HepG2 (cell line): ENCODE results near the gene NEGR1.

Source experiments
- ELK4 ChIP-seq: sonication (generic); formaldehyde crosslinking; IDR thresholded peaks from 2 replicates; pipeline ENCODE4 v1.9.0; 2021; ENCODE audit warnings: missing genetic modification reagents, borderline replicate concordance
- HIVEP1 ChIP-seq: sonication (generic); formaldehyde crosslinking; IDR thresholded peaks from 2 replicates; pipeline ENCODE4 v1.4.0; 2020; ENCODE audit warnings: mild to moderate bottlenecking, missing genetic modification reagents
- JDP2 ChIP-seq: sonication (generic); formaldehyde crosslinking; IDR thresholded peaks from 2 replicates; pipeline ENCODE4 v1.8.1; 2022; ENCODE audit warnings: missing genetic modification reagents, borderline replicate concordance
- KDM1A ChIP-seq: IDR thresholded peaks from 2 replicates; pipeline ENCODE4 v1.6.1; 2016; ENCODE audit warnings: missing compliant biosample characterization
- ZNF280D ChIP-seq: sonication (generic); formaldehyde crosslinking; IDR thresholded peaks from 2 replicates; pipeline ENCODE4 v1.5.1; 2020; ENCODE audit warnings: mild to moderate bottlenecking, missing genetic modification reagents
- ZNF777 ChIP-seq: sonication (generic); formaldehyde crosslinking; IDR thresholded peaks from 2 replicates; pipeline ENCODE4 v1.4.0; 2020; ENCODE audit warnings: missing genetic modification reagents
- TF ChIP-seq, protein P1 (sequence below): sonication (generic); formaldehyde crosslinking; IDR thresholded peaks from 2 replicates; pipeline ENCODE4 v1.5.0; 2020; ENCODE audit warnings: mild to moderate bottlenecking, missing genetic modification reagents, moderate library complexity
- TF ChIP-seq, protein P2 (sequence below): sonication (generic); formaldehyde crosslinking; conservative IDR thresholded peaks from 2 replicates; pipeline ENCODE4 v1.8.0; 2022; ENCODE audit warnings: mild to moderate bottlenecking, moderate library complexity, missing genetic modification reagents
- TF ChIP-seq, protein P3 (sequence below): sonication (generic); formaldehyde crosslinking; IDR thresholded peaks from 2 replicates; pipeline ENCODE4 v1.5.0; 2020; ENCODE audit warnings: missing genetic modification reagents
- TF ChIP-seq, protein P4 (sequence below): IDR thresholded peaks from 2 replicates; pipeline ENCODE4 v1.6.1; 2012; ENCODE audit warnings: low read length, improper control_type of control experiment

GRCh38 chr1:71362076-71362475, 920.3 kb downstream of the NEGR1 start:
- TF ChIP-seq HIVEP1 (CRISPR knock-in tag) (no peak), JDP2 (CRISPR knock-in tag) (no peak), KDM1A (CRISPR knock-in tag) (no peak), ELK4 (CRISPR knock-in tag) (no peak), ZNF280D (CRISPR knock-in tag) (no peak), ZNF777 (CRISPR knock-in tag) (no peak)
- TF ChIP-seq, protein P1, sequence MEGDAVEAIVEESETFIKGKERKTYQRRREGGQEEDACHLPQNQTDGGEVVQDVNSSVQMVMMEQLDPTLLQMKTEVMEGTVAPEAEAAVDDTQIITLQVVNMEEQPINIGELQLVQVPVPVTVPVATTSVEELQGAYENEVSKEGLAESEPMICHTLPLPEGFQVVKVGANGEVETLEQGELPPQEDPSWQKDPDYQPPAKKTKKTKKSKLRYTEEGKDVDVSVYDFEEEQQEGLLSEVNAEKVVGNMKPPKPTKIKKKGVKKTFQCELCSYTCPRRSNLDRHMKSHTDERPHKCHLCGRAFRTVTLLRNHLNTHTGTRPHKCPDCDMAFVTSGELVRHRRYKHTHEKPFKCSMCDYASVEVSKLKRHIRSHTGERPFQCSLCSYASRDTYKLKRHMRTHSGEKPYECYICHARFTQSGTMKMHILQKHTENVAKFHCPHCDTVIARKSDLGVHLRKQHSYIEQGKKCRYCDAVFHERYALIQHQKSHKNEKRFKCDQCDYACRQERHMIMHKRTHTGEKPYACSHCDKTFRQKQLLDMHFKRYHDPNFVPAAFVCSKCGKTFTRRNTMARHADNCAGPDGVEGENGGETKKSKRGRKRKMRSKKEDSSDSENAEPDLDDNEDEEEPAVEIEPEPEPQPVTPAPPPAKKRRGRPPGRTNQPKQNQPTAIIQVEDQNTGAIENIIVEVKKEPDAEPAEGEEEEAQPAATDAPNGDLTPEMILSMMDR (CRISPR knock-in tag), result no peak
- TF ChIP-seq, protein P2, sequence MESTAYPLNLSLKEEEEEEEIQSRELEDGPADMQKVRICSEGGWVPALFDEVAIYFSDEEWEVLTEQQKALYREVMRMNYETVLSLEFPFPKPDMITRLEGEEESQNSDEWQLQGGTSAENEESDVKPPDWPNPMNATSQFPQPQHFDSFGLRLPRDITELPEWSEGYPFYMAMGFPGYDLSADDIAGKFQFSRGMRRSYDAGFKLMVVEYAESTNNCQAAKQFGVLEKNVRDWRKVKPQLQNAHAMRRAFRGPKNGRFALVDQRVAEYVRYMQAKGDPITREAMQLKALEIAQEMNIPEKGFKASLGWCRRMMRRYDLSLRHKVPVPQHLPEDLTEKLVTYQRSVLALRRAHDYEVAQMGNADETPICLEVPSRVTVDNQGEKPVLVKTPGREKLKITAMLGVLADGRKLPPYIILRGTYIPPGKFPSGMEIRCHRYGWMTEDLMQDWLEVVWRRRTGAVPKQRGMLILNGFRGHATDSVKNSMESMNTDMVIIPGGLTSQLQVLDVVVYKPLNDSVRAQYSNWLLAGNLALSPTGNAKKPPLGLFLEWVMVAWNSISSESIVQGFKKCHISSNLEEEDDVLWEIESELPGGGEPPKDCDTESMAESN (CRISPR knock-in tag), result no peak
- TF ChIP-seq, protein P3, sequence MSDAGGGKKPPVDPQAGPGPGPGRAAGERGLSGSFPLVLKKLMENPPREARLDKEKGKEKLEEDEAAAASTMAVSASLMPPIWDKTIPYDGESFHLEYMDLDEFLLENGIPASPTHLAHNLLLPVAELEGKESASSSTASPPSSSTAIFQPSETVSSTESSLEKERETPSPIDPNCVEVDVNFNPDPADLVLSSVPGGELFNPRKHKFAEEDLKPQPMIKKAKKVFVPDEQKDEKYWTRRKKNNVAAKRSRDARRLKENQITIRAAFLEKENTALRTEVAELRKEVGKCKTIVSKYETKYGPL (CRISPR knock-in tag), result no peak
- TF ChIP-seq, protein P4, sequence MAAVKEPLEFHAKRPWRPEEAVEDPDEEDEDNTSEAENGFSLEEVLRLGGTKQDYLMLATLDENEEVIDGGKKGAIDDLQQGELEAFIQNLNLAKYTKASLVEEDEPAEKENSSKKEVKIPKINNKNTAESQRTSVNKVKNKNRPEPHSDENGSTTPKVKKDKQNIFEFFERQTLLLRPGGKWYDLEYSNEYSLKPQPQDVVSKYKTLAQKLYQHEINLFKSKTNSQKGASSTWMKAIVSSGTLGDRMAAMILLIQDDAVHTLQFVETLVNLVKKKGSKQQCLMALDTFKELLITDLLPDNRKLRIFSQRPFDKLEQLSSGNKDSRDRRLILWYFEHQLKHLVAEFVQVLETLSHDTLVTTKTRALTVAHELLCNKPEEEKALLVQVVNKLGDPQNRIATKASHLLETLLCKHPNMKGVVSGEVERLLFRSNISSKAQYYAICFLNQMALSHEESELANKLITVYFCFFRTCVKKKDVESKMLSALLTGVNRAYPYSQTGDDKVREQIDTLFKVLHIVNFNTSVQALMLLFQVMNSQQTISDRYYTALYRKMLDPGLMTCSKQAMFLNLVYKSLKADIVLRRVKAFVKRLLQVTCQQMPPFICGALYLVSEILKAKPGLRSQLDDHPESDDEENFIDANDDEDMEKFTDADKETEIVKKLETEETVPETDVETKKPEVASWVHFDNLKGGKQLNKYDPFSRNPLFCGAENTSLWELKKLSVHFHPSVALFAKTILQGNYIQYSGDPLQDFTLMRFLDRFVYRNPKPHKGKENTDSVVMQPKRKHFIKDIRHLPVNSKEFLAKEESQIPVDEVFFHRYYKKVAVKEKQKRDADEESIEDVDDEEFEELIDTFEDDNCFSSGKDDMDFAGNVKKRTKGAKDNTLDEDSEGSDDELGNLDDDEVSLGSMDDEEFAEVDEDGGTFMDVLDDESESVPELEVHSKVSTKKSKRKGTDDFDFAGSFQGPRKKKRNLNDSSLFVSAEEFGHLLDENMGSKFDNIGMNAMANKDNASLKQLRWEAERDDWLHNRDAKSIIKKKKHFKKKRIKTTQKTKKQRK, result no peak
